Stimulated activated CD4-positive, alpha-beta T cell treated with anti-CD3 and anti-CD28 coated beads, Interleukin-1b, Interleukin-23, amount 100 ng/mL, for 24 hours (primary cell): ENCODE results near the gene CTSV.
"Not testable (repeated sequence)": the region's sequence is repeated elsewhere in the genome, so short reads cannot be mapped to it uniquely, and the experiment has no call there.

Experiments used
- DNase-seq, 4 experiments: peaks; one replicate each; pipeline ENCODE4 v3.0.0-alpha.2; 2020; ENCODE audit warnings: low read depth in 4 of 4, low spot score in 1 of 4

The CTSV gene

DNA sequence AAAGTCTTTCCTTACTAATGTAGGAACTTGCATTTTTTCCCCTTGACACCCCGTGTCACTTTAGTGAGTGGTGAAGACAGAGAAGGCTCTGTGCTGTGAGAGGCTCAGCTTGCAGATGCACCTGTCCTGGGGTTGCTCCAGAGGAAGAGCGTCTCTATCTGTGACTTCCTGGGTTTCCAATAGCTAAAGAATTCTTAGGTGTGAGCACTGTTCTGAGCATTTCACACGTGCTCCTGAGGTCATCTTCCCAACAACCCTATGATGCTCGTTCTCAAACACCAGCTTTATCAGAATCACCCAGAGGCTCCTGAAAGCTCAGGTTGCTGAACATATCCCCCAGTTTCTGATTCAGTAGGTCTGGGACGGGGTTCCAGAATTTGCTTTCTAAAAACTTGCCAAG, 6.4 kb upstream of the CTSV start:
- no peak for DNase-seq

DNA sequence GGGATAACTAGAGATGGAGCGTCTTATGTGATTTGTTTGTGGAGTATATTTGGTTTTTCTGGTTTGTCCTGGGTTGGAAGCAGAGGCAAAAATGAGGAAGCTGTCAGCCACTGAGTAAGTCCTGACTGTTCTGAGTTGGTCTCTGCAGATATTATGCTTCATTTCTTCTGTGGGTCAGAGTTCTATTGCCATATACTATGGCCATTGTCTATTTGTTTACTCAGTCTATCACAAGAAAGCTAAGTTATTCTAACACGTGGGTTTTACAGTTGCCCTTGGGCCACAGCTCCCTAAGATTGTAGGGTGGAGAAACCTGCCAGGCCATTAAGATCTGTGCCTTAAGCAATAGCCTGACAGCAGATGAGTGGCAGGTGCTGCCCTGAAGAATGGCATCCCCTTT, 3.0 kb upstream of the CTSV start:
- no peak for DNase-seq

DNA sequence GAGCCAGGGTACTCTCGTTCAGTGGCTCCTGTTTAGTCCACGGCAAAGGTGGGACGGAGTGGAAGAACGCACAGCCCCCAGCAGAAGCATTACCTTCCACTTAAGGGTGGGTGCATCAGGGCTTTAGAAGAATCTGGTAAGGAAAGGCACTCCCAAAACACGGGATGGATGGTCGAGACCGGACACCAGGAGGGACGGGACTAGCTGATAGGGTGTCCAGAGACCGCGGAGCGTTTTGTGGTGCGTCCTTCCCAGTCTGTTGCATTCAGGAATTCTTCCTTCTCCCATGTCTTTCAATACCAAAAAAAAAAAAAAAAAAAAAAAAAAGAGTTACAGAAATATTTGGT, 545 bp upstream of the CTSV start:
- DNase-seq = no peak

GRCh38 chr9:97023505-97023904, 15.4 kb downstream of the CTSV start:
- DNase-seq = not testable (repeated sequence)

- DNase-seq = peak; percentile 38 to 68 (median 58)
Measured at GRCh38 chr9:97013151-97014132, 25.5 kb downstream of the CTSV start.

- DNase-seq = not testable (repeated sequence)
Measured at GRCh38 chr9:97012617-97013016, 26.3 kb downstream of the CTSV start.

DNA sequence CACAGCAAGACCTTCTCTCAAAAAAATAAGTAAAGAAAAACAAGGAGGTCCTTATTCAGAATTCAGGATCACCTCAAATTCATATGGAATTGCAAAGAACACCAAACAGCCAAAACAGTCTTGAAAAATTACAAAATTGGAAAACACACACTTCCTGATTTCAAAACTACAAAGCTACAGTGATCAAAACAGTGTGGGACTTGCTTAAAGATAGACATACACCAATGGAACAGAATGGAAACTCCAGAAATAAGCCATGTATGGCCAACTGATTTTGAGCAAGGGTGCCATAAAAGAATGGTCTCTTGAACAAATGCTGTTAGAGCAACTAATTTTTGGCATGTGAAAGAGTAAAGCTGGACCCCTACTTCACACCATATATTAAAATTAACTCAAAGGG, 36.7 kb downstream of the CTSV start:
- DNase-seq = not testable (repeated sequence)

DNA sequence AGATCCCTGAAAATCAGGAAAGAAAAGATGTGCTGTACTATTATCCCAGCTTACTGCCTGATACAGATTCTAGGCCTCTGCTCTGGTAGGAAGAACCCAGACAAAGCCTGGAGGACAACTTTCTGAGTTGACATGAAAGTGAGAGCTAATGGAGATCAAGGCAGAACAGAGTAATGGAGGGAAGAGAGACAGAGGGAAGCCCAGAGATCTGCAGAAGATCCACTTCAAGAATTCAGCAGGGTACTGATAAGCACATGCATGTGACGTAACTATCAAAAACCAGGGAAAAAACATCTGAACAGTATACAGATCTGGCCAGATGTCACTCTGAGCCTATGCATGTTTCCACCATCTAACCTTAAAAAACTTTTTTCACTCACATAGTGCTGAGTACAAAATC, 37.6 kb downstream of the CTSV start:
- not testable (repeated sequence) for DNase-seq

DNA sequence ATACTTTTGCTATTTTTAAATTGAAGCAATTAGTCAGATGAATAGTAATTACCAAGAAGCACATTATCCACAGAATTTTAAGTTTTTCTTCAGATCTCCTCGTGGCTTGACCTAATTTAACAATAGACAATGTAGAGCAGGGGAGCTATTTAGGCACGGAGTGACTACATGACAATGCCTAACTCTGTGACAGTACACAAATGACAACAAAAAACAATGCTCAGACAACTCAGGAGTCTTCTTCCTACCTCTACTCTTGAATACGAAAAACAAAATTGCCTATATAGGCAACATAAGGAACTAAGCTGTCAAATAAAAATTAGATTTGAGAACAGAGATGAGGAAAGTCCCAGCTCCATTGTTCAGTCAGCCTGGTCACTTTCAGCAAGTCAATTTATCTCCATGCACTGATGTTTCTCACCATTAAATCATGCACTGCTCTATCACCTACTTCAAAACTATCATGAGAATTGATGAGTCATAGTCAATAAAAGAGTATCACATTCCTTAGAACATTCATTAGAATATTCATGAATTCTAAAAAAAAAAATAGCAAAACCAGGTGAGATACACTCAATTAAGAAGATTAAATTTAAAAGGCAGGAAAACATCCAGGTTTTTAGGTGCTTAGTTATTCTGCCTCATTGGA, 38.7 kb downstream of the CTSV start:
- DNase-seq = not testable (repeated sequence)

DNA sequence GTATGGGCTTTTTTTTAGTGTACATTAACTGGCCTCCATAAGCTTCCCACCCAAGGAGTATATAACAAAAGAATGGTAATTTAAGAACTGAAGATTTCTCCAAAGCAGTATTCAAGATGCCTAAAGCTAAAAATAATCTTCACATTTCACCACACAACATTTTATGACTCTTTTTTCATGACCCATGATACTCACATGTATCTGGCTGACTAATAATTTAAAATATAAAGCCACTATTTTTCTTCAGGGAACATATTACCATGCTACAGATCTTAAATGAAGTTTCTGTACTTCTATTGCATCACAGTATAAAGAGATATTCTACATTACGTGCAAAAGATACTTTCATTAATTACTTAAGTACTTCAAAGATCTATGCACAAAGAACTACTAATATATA, 39.2 kb downstream of the CTSV start:
- DNase-seq = not testable (repeated sequence)

DNA sequence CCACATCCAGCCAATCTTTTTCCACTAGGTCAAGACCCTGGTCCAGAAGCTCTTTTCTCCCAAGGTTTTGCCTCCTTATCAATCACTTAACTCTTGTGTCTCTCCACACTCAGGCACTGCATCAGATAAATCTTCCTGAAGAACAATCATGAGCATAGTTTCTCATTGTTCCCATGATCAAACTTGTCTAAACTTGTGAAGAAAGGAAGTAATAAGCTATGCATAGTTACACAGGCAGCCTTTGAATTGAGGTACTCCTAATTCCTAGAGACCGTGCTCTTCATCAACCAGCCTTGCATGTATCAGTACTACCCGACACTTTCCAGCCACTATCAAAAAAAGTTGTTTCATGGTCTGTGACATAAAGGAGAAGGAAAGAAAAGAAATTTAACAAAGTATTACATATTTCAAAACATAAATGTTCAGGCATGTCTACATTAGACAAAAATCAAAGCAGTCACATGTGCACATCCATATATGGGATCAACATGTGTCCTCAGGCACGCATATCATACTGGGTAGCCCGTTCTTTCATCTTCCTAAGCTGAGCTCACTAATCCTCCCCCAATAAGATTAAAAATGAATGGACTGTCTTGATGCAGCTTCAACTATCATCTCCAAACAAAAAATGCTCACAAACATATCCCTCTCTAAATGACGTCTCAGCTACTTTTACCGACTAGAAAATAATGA, 41.8 kb downstream of the CTSV start:
- DNase-seq = not testable (repeated sequence)

DNA sequence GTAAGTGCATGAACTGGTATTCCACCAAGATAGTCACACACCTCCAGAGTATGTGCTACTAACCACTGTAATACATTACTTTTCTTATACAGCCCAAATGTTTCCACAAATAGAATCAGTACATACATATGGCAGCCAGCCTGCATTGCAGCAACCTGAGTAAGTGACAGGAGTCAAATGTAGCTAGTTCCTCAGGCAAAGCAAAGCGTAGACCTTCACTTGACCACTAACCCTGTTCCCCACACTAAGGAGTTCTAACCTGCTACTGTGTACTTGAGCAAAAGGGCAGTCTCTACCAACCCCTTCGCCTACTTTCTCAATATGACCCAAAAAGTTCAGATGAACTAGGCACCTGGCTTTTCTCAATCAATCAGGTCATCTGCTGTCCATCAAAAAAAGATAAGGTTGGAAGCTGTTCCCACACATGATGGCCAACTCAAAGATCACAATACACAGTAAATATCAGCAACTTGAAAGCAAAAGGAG, 44.4 kb downstream of the CTSV start:
- DNase-seq = not testable (repeated sequence)

- not testable (repeated sequence) for DNase-seq
Measured at GRCh38 chr9:96992303-96992702, 46.6 kb downstream of the CTSV start.

- not testable (repeated sequence) for DNase-seq
Measured at GRCh38 chr9:96989747-96990318, 49.1 kb downstream of the CTSV start.

DNA sequence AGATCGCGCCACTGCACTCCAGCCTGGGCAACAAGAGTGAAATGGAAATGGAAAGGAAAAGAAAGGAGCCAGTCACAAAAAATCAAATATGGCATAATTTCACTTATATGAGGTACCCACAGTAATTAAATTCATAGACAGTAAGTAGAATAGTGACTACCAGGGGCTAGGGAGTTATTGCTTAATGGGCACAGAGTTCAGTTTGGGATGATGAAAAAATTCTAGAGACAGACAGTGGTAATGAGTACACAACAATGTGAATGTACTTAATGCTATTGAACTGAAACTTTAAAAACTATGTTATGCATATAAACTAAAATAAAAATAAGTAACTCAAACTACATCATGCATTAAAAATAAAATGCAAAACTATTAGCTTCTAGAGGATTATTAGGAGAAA, 54.1 kb downstream of the CTSV start:
- not testable (repeated sequence) for DNase-seq

GRCh38 chr9:96984139-96984538, 54.8 kb downstream of the CTSV start:
- not testable (repeated sequence) for DNase-seq

DNA sequence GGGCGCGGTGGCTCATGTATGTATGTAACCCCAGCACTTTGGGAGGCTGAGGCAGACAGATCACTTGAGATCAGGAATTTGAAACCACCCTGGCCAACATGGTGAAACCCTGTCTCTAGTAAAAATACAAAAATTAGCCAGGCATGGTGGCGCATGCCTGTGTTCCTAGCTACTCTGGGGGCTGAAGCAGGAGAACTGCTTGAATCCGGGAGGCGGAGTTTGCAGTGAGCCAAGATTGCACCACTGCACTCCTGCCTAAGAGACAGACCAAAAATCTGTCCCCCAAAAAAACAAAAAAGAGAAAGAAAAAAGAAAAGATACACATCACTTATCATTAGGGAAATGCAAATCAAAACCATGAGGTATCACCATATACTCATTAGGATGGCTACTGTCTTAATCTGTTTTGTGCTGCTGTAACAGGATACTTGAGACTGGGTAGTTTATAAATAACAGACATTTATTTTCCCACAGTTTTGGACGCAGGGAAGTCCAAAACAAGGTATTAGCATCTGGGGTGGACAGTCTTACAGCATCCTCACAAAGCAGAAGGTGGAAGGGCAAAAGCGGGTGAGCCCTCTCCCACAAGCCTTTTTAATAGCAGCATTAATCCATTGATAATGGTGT, 55.3 kb downstream of the CTSV start:
- DNase-seq = not testable (repeated sequence)
